HFFc6 (cell line): ENCODE results near the gene G6PC1. TPM values are rescaled to one million over a fixed set of nuclear protein-coding genes. Genes with fewer than 3 reads are reported as not detected.

Experiments
- DNase-seq: peaks from one replicate; pipeline ENCODE4 v3.0.0-alpha.2; 2018
- H3K27ac Mint-ChIP-seq: 2 replicates; pipeline ENCODE4 v1.8.0; 2020; ENCODE audit warnings: mild to moderate bottlenecking, mixed read lengths
- H3K27me3 Mint-ChIP-seq: 2 replicates; pipeline ENCODE4 v1.8.0; 2021; ENCODE audit warnings: mild to moderate bottlenecking, moderate library complexity, mixed read lengths; ENCODE audit not compliant: insufficient read depth
- H3K36me3 Mint-ChIP-seq: 2 replicates; pipeline ENCODE4 v1.8.0; 2021; ENCODE audit warnings: low read depth, mixed read lengths
- H3K4me1 Mint-ChIP-seq: 2 replicates; pipeline ENCODE4 v1.8.0; 2020; ENCODE audit warnings: low read depth, mixed read lengths
- H3K4me3 Mint-ChIP-seq: 2 replicates; pipeline ENCODE4 v1.8.0; 2020; ENCODE audit warnings: mild to moderate bottlenecking, moderate library complexity, mixed read lengths
- H3K9me3 Mint-ChIP-seq: 2 replicates; pipeline ENCODE4 v1.8.0; 2020; ENCODE audit warnings: mild to moderate bottlenecking, mixed read lengths
- CTCF ChIP-seq: fragments of 200-600 bp; sonication (generic); IDR thresholded peaks from 2 replicates; pipeline ENCODE4 v1.5.0; 2021; ENCODE audit warnings: antibody characterized with exemption, mild to moderate bottlenecking
- total RNA-seq, 6 experiments: library from RNA; stranded (reverse); fragmentation: NEBNext Ultra II Directional; extraction: Animal tissue kit (Norgen Biotek cat#: 25700); gene quantifications; 2 replicates in 1 of 6; 3 replicates in 5 of 6; pipeline ENCODE4 v1.2.3, GENCODE V29; 2021

G6PC1 gene
- total RNA-seq, 6 experiments from 2014 or later, result not detected

DNA sequence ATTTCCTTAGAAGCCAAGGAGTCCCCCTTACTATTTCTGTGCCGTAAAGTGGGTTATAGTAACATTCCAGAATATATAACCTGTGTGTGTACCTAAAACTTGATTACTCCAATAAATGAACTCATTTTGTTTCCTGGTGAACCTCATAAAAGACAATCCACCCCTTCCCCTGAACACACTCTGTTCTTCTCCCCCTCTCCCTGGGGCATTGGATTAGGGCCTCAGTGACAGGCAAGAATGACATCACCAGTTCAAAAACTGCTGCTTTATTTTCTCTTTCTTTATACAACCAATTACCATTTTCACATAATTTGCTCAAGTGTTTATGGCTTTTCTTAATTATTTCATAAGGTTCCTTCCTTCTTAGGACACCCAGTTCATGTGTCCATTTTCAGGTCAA lies 46.2 kb downstream of the G6PC1 start:
- H3K27me3 Mint-ChIP-seq, result no peaks in the 10 kb centered on the region
- DNase-seq, result no peak
- no peak for TF ChIP-seq CTCF
- H3K27ac Mint-ChIP-seq, result no peak overlapping the region
- H3K4me1 Mint-ChIP-seq, result peaks cover 21% of the 10 kb centered on the region
- peaks cover 20% of the 10 kb centered on the region for H3K36me3 Mint-ChIP-seq
- H3K4me3 Mint-ChIP-seq, result no peak overlapping the region
- no peaks in the 10 kb centered on the region for H3K9me3 Mint-ChIP-seq

DNA sequence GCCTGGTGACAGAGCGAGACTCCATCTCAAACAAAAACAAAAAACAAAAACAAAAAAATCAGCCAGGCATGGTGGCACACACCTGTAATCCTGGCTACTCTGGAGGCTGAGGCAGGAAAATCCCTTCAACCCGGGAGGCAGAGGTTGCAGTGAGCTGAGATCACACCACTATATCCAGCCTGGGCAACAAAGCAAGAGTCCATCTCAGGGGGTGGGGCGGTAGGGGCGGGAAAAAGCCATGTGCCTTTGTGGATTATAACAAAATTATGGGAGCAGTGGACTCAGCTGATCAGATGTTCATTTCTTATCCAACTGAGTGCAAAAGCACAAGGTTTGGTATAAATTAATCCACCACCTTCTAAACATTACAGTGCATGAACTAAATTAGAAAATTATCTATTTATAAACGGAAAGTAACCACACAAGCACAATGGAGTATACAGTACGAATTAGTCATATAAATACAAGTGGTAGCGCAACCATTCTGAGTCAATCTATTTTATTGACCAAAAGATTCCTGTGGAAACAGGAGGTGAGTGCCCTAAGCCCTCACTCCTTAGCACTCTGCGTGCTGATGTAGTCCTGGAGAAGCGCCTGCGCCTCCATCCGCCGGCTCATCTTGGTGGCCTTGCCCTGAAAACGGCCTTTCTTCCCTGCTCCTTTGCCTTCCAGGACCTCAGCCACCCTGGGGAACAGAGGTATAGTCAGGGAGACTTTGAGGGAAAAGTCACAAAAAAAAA lies 49.6 kb downstream of the G6PC1 start:
- no peak for DNase-seq
- Mint-ChIP-seq H3K4me3 (no peak overlapping the region), H3K4me1 (peaks cover 14% of the 10 kb centered on the region), H3K27me3 (no peaks in the 10 kb centered on the region), H3K9me3 (no peaks in the 10 kb centered on the region), H3K36me3 (peaks cover 32% of the 10 kb centered on the region), H3K27ac (peak overlapping the region; percentile 58; the same call in 1 of the 2 replicates)
- no peak for TF ChIP-seq CTCF

Other genes with a start within 250 kb of the G6PC1 start
- 10 to 100 TPM; 15.2 to 17.3 (median 16.9) TPM for gene TUBG2, start 241.5 kb upstream of the G6PC1 start, total RNA-seq
- 10 to 100 TPM; 16.4 to 22.4 (median 19.1) TPM for gene PLEKHH3, start 223.8 kb upstream of the G6PC1 start, total RNA-seq
- 1 to 10 TPM; 1.7 to 2.9 (median 2.2) TPM for gene CCR10, start 219.0 kb upstream of the G6PC1 start, total RNA-seq
- gene CNTNAP1, start 218.3 kb upstream of the G6PC1 start, total RNA-seq, result 10 to 100 TPM; 26.0 to 43.7 (median 37.7) TPM
- gene EZH1, start 155.8 kb upstream of the G6PC1 start, total RNA-seq, result 10 to 100 TPM; 18.3 to 21.2 (median 19.2) TPM
- 1 to 10 TPM in 3 of 6 experiments, under 1 TPM in 3; 0.40 to 1.3 (median 0.80) TPM for gene RAMP2, start 139.6 kb upstream of the G6PC1 start, total RNA-seq
- 10 to 100 TPM; 79.3 to 94.5 (median 90.5) TPM for gene VPS25, start 127.3 kb upstream of the G6PC1 start, total RNA-seq
- 10 to 100 TPM; 22.2 to 33.0 (median 24.3) TPM for gene WNK4, start 120.2 kb upstream of the G6PC1 start, total RNA-seq
- 10 to 100 TPM; 52.8 to 67.3 (median 61.1) TPM for gene COA3, start 102.1 kb upstream of the G6PC1 start, total RNA-seq
- gene CNTD1, start 101.9 kb upstream of the G6PC1 start, total RNA-seq, result under 1 TPM in 1 of 6 experiments, not detected in 5; 0.19 TPM
- gene BECN1, start 76.5 kb upstream of the G6PC1 start, total RNA-seq, result 100 to 1,000 TPM in 3 of 6 experiments, 10 to 100 TPM in 3; 95.6 to 113 (median 99.9) TPM
- 100 to 1,000 TPM; 153 to 184 (median 162) TPM for gene PSME3, start 67.4 kb upstream of the G6PC1 start, total RNA-seq
- gene AOC2, start 56.2 kb upstream of the G6PC1 start, total RNA-seq, result under 1 TPM; 0.20 to 0.78 (median 0.41) TPM
- under 1 TPM in 4 of 6 experiments, not detected in 2; 0.05 to 0.14 (median 0.06) TPM for gene AOC3, start 49.6 kb upstream of the G6PC1 start, total RNA-seq
- gene AARSD1, start 63.7 kb downstream of the G6PC1 start, total RNA-seq, result 10 to 100 TPM; 42.5 to 54.5 (median 47.1) TPM
- 1 to 10 TPM in 4 of 6 experiments, under 1 TPM in 2; 0.87 to 1.3 (median 1.1) TPM for gene PTGES3L, start 79.3 kb downstream of the G6PC1 start, total RNA-seq
- gene RUNDC1, start 79.8 kb downstream of the G6PC1 start, total RNA-seq, result 10 to 100 TPM in 5 of 6 experiments, 1 to 10 TPM in 1; 9.9 to 14.6 (median 10.3) TPM
- 1,000 to 10,000 TPM; 1,047 to 1,349 (median 1,243) TPM for gene RPL27, start 97.6 kb downstream of the G6PC1 start, total RNA-seq
- 10 to 100 TPM in 4 of 6 experiments, 1 to 10 TPM in 2; 6.3 to 22.4 (median 18.8) TPM for gene IFI35, start 106.0 kb downstream of the G6PC1 start, total RNA-seq
- gene VAT1, start 121.6 kb downstream of the G6PC1 start, total RNA-seq, result 100 to 1,000 TPM; 150 to 274 (median 244) TPM
- gene RND2, start 124.4 kb downstream of the G6PC1 start, total RNA-seq, result under 1 TPM; 0.14 to 0.43 (median 0.37) TPM
- gene BRCA1, start 224.6 kb downstream of the G6PC1 start, total RNA-seq, result 10 to 100 TPM; 10.5 to 24.7 (median 22.5) TPM